ENCODE measurements around the gene MORN5.
"Not testable (repeated sequence)": the region's sequence is repeated elsewhere in the genome, so short reads cannot be mapped to it uniquely, and the experiment has no call there.

MORN5 gene

DNA sequence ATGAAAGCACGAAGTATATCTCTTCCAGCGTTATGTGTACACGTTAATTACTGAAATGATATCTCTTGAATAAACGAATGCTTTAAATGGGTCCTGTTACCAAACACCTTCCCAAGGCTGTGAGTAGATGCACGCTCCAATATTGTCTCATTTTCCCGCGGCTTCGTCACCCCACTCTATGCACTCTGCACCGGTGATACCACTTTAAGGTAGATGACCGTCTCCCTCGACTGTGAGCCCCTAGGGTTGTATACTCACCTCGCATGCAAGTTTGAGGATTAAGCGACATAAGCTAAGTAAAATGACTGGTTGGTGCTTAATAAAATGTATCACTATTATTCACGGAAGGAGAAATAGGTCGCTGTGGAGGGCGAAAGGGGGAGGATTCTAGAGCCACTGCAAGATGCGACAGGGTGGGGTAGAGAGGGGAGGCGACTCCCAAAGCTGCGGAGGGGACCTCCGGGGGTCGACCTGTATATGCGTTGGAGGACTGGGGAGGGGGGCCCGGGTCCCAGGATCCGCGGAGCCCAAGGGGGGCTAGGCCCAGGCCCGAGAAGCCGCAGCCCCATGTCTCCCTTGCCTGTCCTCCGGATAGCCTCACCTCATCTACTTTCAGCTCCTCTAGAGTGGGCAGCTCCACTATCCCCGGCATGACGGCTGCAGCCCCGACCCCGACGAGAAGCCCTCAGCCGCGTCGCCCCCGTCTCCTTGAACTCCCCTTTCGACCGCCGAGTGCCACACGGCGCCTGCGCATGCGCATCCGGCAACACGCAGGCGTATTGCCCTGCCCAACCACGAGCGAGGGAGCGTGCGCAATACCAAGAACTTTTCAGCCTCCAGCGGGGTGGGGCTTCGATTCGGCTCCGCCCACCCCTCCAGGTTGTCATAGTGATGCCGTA is at the start of gene MORN5, which contains the start of gene NDUFA8:
Gene MORN5 (plus strand): TSS at position 883 of the 899 bp plus-strand sequence. CDS start 65 bp downstream, outside the sequence.
Gene NDUFA8 (minus strand): TSS at position 754 of the 899 bp plus-strand sequence. CDS start 102 bp downstream, at position 652.
- FAIRE-seq: peak; percentile 71

- no peak for FAIRE-seq
These were observed 49.4 kb upstream of the MORN5 start for GRCh38 chr9:122110100-122110833.

DNA sequence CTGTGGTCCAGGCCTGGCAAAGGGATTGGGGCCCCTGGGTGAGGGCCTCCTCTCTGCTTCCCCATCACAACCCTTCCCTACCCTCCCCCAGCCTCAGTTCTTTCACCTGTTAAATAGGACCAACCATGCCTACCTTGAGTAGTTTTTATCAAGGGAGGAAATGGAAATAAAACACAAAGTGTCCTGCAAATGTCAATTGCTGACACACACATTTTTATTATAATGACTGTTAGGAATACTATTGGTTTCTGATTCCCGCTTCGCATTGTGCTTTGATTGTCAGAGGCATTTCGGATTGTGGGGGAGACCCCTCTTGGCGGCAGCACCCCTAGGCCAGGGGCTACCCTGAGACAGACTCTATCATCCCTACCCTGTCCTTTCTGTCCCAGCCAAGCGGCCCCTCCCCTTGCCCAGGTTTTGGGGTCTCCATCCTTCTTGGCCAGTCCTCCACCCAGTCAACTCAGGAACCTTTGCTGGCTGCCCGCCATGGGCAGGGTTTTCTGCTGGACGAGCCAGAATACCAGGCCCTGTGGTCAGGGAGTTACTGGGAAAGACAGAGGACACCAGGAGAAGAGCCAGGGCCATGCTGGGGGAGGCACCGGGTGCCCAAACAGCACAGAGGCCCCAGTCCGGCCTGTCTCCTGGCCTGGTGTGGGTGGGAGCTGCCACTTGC is 48.2 kb upstream of the MORN5 start:
- FAIRE-seq: no peak

- no peak for FAIRE-seq
These were observed 47.5 kb upstream of the MORN5 start for GRCh38 chr9:122112238-122112637.

- no peak for FAIRE-seq
These were observed 46.1 kb upstream of the MORN5 start for GRCh38 chr9:122113574-122113973.

DNA sequence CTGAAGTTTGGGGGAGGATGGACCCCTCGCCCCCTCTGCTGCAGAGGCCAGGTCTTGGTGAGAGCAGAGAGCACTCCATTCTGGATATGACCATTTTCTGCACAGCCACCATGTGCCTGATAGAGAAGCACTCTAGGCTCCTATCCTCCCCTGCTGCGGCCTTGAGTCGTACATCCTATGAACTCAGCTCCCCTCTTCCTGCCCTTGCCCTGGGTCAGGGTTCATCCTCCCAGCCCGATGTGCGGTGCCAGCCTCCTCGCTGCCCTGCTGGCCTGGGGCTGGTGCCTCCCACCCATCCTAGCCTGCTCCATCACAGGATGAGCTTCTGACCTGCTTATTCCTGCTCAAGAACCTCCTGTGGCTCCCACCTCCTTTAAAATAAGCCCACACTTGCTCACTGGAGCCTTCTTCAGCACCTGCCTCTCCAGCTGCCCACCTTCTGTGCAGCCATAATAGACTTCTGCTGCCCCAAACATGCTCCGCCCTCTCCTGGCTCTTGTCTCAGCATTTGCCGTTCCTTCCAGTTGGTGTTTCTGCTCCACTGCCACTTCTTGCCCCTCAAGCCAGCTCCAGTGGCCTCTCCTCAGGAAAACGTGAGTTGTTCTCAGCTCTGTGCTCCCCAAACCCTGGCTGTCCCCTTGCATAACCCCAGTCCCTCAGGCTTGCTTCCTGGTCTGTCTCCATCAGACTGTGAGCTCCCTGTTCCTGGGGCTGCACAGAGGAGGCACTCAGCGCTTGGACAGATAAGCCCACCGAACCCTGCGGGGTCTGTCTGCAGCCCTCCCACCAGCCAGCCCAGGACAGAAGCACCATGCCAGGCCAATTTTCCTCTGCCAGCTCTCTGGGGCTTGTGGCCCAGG is 44.3 kb upstream of the MORN5 start:
- no peak for FAIRE-seq

- FAIRE-seq: no peak
These were observed 43.7 kb upstream of the MORN5 start for GRCh38 chr9:122116040-122116439.

DNA sequence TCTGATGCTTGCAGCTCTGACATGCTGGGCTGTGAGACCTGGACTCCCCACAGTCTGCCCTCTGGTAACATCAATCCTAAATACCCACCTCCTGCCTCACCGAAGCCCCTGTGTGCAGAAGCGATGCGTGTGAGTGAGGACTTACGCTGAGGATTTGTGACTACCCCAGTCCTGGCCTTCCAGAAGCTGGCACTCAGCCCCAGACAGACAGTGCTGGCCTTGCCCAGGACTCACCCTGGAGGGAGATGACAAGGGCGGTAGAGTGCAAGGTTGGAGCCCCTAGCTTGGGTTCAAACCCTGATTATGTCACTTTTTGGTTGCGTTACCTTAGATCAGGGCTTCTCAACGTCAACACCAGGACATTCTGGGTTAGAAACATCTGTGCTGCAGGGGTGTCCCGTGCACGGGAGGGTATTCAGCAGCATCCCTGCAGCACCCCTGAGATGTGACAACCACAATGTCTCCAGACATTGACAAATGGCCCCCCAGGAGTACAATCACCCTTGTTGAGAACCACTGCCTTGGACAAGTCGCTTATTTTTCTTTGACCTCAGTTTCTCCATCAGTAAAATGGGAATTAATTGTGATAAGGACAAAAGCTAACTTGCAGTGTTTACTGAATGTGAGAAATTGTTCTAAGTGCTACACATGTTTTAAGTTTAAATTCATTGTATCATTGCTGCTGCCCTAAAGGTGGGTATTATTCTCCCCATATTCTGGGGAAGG is 43.1 kb upstream of the MORN5 start:
- FAIRE-seq: no peak

- FAIRE-seq: not testable (repeated sequence)
These were observed 42.5 kb upstream of the MORN5 start for GRCh38 chr9:122117241-122117640.

- no peak for FAIRE-seq
These were observed 41.2 kb upstream of the MORN5 start for GRCh38 chr9:122118343-122119165.

DNA sequence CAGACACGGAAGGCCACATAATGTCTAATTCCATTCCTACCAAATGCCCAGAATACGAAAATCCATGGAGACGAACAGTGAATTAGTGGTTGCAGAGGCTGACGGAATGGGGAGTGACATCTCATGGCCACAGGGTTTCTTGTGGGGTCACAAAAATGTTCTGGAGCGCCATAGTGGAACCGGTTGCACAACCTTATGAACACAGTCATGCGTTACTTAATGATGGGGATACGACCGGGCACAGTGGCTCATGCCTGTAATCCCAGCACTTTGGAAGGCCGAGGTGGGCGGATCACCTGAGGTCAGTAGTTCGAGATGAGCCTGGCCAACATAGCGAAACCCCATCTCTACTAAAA is 40.6 kb upstream of the MORN5 start:
- FAIRE-seq: no peak

DNA sequence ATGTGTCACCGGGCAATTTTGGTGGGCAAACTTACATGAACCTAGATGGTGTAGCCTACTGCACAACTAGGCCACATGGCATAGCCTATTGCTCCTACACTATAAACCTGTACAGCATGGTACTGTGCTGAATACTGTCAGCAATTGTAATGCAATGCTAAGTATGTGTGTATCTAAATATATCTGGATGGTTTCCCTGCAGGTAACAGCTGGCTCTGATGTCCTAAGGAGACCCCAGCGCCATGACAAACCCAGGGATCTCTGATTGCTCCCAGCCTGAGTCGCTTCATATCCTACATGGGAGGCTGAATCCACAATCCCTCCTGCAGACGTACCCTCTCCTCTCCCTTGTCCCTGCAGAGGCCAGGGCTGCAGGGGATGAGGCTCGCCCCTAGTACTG is 40.0 kb upstream of the MORN5 start:
- FAIRE-seq: no peak

DNA sequence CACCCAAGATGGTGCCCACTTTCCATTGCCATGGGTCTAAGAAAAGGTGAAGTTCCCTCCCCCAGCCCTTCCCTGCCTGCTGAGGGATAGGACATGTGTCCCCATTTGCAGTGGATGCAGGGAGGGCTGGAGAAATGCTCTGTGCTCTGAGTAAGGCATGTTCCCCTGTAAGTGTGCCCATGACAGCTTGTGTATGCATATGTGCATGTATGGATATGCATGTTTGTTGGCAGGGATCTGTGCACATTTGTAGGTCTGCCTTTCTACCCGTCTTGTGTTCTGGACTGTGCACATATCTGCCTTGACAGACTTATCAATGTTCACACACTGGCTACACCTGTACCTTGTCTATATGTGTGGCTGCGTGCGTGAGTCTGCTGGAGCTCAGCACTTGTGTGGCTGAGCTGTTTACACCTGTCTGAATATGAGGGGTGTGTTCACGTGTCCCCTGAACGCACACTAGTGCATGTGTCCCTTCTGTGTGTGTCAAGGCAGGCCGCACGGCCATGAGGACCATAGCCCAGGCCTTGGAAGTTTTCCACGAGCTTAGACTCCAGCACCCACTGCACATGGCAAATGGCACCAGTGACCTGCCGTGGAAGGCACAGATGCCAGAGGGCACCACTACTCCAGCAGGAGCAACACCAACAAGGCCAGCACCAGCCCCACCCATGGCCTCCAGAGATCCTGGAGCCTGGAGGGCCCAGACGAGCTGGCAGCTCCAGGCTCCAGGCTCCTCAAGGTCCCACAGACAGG is 39.2 kb upstream of the MORN5 start:
- no peak for FAIRE-seq

GRCh38 chr9:122121391-122121790 is 38.3 kb upstream of the MORN5 start:
- FAIRE-seq: no peak

- no peak for FAIRE-seq
These were observed 37.8 kb upstream of the MORN5 start for GRCh38 chr9:122121931-122122330.

DNA sequence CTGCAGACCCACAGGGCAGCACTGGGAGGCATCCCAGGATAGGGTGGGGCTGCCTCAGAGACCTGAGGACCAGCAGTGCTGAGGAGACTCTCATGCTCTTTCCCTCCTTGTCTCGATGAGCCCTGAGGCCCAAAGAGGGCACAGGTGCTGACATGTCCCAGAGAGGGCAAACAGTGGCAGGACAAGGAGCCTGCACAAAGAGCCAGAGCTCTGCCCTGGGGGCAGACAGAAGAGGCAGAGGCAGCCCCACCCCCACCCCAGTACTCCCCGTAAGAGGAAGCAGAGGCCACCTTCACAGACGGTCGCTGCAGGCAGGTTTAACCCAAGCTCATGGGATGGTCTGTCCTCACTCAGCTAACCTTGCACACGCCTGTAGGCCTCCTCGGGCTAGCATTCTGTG is 37.2 kb upstream of the MORN5 start:
- no peak for FAIRE-seq

- no peak for FAIRE-seq
These were observed 36.6 kb upstream of the MORN5 start for GRCh38 chr9:122122903-122123632.

DNA sequence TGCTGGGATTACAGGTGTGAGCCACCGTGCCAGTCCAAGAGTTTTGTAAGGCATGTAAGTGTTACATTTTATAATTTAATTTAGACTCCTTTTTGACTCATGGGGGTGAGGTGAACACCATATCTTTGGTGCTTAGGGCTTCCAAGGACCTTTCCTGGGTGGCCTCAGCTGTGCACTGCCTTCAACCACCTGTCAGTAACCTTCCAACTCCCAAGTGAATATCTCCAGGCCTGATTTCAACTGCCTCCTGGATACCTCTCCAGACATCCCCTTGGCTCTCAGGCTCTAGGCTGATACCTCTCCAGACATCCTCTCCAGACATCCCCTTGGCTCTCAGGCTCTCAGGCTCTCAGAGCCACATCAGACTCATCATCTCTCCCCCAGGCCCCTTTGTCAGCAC is 35.7 kb upstream of the MORN5 start:
- FAIRE-seq: no peak

DNA sequence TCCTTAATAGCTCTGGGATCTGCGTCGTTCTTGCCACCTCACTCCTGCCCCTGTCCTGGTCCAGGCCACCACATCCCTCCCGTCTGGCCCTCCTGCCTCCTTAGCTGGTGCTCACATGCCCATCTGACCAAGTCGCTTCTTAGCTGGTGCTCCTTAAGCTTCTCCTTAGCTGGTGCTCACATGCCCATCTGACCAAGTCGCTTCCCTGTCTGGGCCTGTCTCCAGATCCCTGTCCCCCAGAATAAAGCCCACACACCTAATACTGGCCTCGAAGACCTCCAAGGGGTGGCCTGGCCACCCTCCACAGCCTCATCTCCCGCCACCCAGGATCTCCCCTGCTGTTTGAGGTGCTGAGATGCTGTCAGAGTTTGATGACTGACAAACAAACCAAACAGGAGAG is 35.2 kb upstream of the MORN5 start:
- no peak for FAIRE-seq
